Upper lobe of left lung (tissue), 6 donors: ENCODE measurements around the gene SENP8. TPM values are rescaled to one million over a fixed set of nuclear protein-coding genes. Genes with fewer than 3 reads are reported as not detected.

Source experiments
- ATAC-seq, 2 donors: fragments of 200-7000 bp; cut with Tn5 transposase; one replicate each; pipeline ENCODE4 v1.9.1; 2022; ENCODE audit warnings: mild to moderate bottlenecking in 2 of 2, moderate library complexity in 2 of 2; ENCODE audit not compliant: low FRiP score in 2 of 2
- DNase-seq, 2 donors: peaks; one replicate each; pipeline ENCODE4 v3.0.0-alpha.2; 2019 to 2020
- H3K27ac ChIP-seq, 4 donors: fragments of 200-600 bp; sonication (generic); one replicate each; pipeline ENCODE4 v1.5.1; 2016 to 2019
- H3K27me3 ChIP-seq, 4 donors: fragments of 200-600 bp; sonication (generic); one replicate each; pipeline ENCODE4 v1.5.1; 2017 to 2019
- H3K36me3 ChIP-seq, 4 donors: fragments of 200-600 bp; sonication (generic); one replicate each; pipeline ENCODE4 v1.5.1; 2016 to 2019
- H3K4me1 ChIP-seq, 4 donors: fragments of 200-600 bp; sonication (generic); one replicate each; pipeline ENCODE4 v1.5.1; 2018 to 2019
- H3K4me3 ChIP-seq, 4 donors: fragments of 200-600 bp; sonication (generic); one replicate each; pipeline ENCODE4 v1.5.1; 2017 to 2019; ENCODE audit warnings: mild to moderate bottlenecking in 2 of 4, moderate library complexity in 1 of 4
- H3K9me3 ChIP-seq, 4 donors: fragments of 200-600 bp; sonication (generic); one replicate each; pipeline ENCODE4 v1.5.1; 2018 to 2019
- CTCF ChIP-seq, 6 experiments: fragments of 450-650 bp in 4 of 6; fragments of 200-600 bp in 2 of 6; sonication (generic) in 2 of 6; IDR thresholded peaks; one replicate each; pipeline ENCODE4 v1.5.1; 2016 to 2019; ENCODE audit warnings: antibody characterized with exemption in 6 of 6
- EP300 ChIP-seq, 4 donors: sonication (generic); formaldehyde crosslinking; IDR thresholded peaks; one replicate each; pipeline ENCODE4 v1.5.1; 2017; ENCODE audit warnings: antibody characterized with exemption in 4 of 4, control low read depth in 2 of 4
- POLR2A ChIP-seq, 4 donors: fragments of 450-650 bp; IDR thresholded peaks; one replicate each; pipeline ENCODE4 v1.5.1; 2016 to 2017; ENCODE audit warnings: antibody characterized with exemption in 4 of 4, mild to moderate bottlenecking in 2 of 4
- POLR2AphosphoS5 ChIP-seq, 2 donors: sonication (generic); formaldehyde crosslinking; IDR thresholded peaks; one replicate each; pipeline ENCODE4 v1.5.1; 2017; ENCODE audit warnings: antibody characterized with exemption in 2 of 2
- WGBS, 2 donors: methylation state at CpG; one replicate each; pipeline ENCODE4 v1.1.5; 2017 to 2018; 5-methylcytosine and 5-hydroxymethylcytosine counted together
- total RNA-seq, 6 donors: library from RNA; depleted of rRNA in 4 of 6; stranded (reverse); fragments of >200 nt in 4 of 6; gene quantifications; one replicate each; pipeline versions ENCODE4 v1.1.0 to v1.2.1, GENCODE V29; 2016 to 2021
- donor health status: DM: no; HTN: no; CAD: no; lungs with moderate emphysema.
- donor health status: DM: no; HTN: yes; CAD: no; lungs with severe emphysema.

The SENP8 gene
- total RNA-seq, 6 donors from 2014 or later: 0.55 to 3.8 (median 3.0) TPM; not detected in 1

DNA sequence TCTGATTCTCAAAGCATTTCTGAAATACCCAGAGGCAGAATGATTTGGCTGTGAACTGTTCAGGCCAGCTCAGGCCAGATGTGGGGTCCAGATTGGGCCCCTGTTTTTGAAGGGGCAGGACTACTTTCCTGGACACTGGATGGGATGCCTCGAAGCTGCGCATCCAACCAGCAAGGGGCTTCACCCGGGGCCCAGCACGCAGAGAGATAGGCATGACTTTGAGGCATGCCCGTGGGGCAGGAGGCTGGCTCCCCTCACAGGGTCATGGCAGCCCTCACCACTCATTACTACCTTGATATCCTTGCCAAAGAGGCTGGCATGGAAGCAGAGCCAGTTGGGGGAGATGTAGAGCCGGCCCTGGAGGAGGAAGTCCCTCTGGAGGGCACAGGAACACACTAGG, 49.2 kb downstream of the SENP8 start:
- DNase-seq (no peak), ATAC-seq (no peak)
- TF ChIP-seq POLR2AphosphoS5 (IDR thresholded peaks at IDR 0.05) (no peak), EP300 (IDR thresholded peaks at IDR 0.05) (no peak), POLR2A (IDR thresholded peaks at IDR 0.05) (no peak)
- 84% methylated on average over 4 of the region's 6 CpGs; no CpG with 5 or more reads in 1 of the 2 donors for WGBS, 2 donors
- H3K27ac ChIP-seq: no peak overlapping the region
- H3K27me3 ChIP-seq: no peaks in the 10 kb centered on the region
- H3K4me3 ChIP-seq: no peak overlapping the region
- peaks cover 9 to 22% (median 12%) of the 10 kb centered on the region in 4 donors for H3K4me1 ChIP-seq
- no peaks in the 10 kb centered on the region for H3K36me3 ChIP-seq
- no peaks in the 10 kb centered on the region for H3K9me3 ChIP-seq

GRCh38 chr15:72168131-72168807, 50.1 kb downstream of the SENP8 start:
- DNase-seq (no peak), ATAC-seq (peak; percentile 9 to 27)
- Histone ChIP-seq H3K27ac (peak overlapping the region in 3 of 4 donors; percentile 4 to 57 (median 29)), H3K4me3 (no peak overlapping the region), H3K9me3 (no peaks in the 10 kb centered on the region), H3K4me1 (peaks cover 9 to 20% (median 12%) of the 10 kb centered on the region in 4 donors), H3K27me3 (no peaks in the 10 kb centered on the region), H3K36me3 (no peaks in the 10 kb centered on the region)
- TF ChIP-seq POLR2AphosphoS5 (IDR thresholded peaks at IDR 0.05): no peak
- no peak for TF ChIP-seq POLR2A (IDR thresholded peaks at IDR 0.05)
- no peak for TF ChIP-seq CTCF (IDR thresholded peaks at IDR 0.05)
- no peak for TF ChIP-seq EP300 (IDR thresholded peaks at IDR 0.05)
- WGBS, 2 donors: 18 to 24% methylated on average over 2 to 7 of the region's 7 CpGs

DNA sequence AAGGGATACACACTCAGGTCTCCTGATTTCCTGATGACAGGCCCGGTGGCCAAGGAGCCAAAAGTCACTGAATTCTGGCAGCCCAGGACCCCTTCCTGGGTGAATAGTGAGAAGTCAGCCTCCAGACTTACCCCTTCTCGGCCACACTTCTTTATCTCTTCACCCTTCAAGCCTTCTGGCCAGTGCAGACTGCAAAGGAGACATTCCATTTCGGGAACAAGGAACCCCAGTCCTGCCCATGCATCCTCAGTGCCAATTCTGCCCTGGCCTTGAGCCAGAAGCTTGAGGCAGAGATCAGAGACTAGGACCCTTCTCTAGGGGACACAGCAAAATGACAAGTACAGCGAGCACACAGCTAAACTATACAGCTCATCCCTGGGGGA, 50.6 kb downstream of the SENP8 start:
- Histone ChIP-seq H3K9me3 (no peaks in the 10 kb centered on the region), H3K27ac (peak overlapping the region in 3 of 4 donors; percentile 4 to 57 (median 29)), H3K4me3 (no peak overlapping the region), H3K27me3 (no peaks in the 10 kb centered on the region), H3K36me3 (no peaks in the 10 kb centered on the region), H3K4me1 (peaks cover 9 to 20% (median 12%) of the 10 kb centered on the region in 4 donors)
- no peak for TF ChIP-seq POLR2AphosphoS5 (IDR thresholded peaks at IDR 0.05)
- TF ChIP-seq EP300 (IDR thresholded peaks at IDR 0.05): no peak
- TF ChIP-seq POLR2A (IDR thresholded peaks at IDR 0.05): no peak
- TF ChIP-seq CTCF (IDR thresholded peaks at IDR 0.05): no peak
- 49 to 54% methylated on average over 4 of the region's 4 CpGs for WGBS, 2 donors
- no peak for DNase-seq
- ATAC-seq: peak in 1 of 2 donors; percentile 10

DNA sequence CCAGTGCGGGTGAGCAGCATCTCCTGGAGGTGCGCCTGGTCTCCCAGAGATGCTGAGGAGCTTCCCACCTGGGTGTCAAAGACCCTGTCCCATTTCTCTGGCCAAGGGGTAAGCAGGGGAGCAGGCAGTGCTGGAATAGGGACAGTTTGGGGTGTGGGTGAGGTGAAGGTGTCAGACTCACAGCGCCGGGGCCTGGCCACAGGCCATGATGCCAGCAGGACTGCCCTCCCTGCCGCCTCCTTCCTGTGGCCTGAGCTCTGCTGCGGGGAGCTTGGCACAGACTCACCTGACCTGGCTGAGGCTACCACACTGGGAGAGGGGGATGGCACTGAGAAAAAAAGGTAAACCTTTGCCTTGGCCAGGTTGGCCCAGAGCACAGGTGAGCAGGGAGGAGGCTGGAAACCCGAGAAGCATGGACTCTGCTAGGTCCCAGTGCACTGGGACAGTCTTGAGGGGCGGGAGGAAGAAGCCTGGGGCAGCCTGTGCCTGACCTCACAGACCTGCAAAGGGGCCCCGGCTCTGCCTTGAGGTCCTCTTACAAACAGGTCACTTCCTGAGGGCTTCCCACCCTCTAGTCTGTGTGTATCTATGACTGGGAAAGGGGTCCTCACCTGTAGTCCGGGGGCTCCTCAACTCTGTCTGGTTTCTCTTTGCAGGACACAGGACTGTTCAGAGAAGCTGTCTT, 51.2 kb downstream of the SENP8 start:
- peak overlapping the region in 2 of 4 donors; percentile 29 to 57 for H3K27ac ChIP-seq
- no peaks in the 10 kb centered on the region for H3K36me3 ChIP-seq
- H3K4me3 ChIP-seq: no peak overlapping the region
- no peak for TF ChIP-seq CTCF (IDR thresholded peaks at IDR 0.05)
- no peak for TF ChIP-seq POLR2AphosphoS5 (IDR thresholded peaks at IDR 0.05)
- TF ChIP-seq POLR2A (IDR thresholded peaks at IDR 0.05): no peak
- no peak for TF ChIP-seq EP300 (IDR thresholded peaks at IDR 0.05)
- peaks cover 9 to 20% (median 14%) of the 10 kb centered on the region in 4 donors for H3K4me1 ChIP-seq
- WGBS, 2 donors: 63 to 82% methylated on average over 5 to 10 of the region's 10 CpGs
- peak in 1 of 2 donors; percentile 69 for DNase-seq
- peak in 1 of 2 donors; percentile 3 for ATAC-seq
- no peaks in the 10 kb centered on the region for H3K9me3 ChIP-seq
- no peaks in the 10 kb centered on the region for H3K27me3 ChIP-seq

GRCh38 chr15:72169921-72170611, 51.9 kb downstream of the SENP8 start:
- no peak for ATAC-seq

More at GRCh38 chr15:72169921-72170611, 51.9 kb downstream of the SENP8 start:
- 77 to 96% methylated on average over 9 to 16 of the region's 16 CpGs for WGBS, 2 donors
- Histone ChIP-seq H3K27me3 (no peaks in the 10 kb centered on the region), H3K4me3 (no peak overlapping the region), H3K4me1 (peaks cover 9 to 20% (median 14%) of the 10 kb centered on the region in 4 donors), H3K27ac (no peak overlapping the region), H3K9me3 (no peaks in the 10 kb centered on the region), H3K36me3 (no peaks in the 10 kb centered on the region)
- TF ChIP-seq CTCF (IDR thresholded peaks at IDR 0.05) (no peak), POLR2A (IDR thresholded peaks at IDR 0.05) (no peak)
- DNase-seq: no peak
